PC-3 (cell line): ENCODE measurements around the gene KRT8. TPM values are rescaled to one million over a fixed set of nuclear protein-coding genes. Genes with fewer than 3 reads are reported as not detected.

Experiments
- ATAC-seq: fragments of 200-7000 bp; cut with Tn5 transposase; 2 replicates; pipeline ENCODE4 v1.9.1; 2020; ENCODE audit warnings: mild to moderate bottlenecking, moderate library complexity
- BruUV-seq: library from RNA; stranded (reverse); fragments of 400-500 nt; replicated peaks from 2 replicates; lab custom pipeline; 2021; lab: Mats Ljungman, UMichigan
- CTCF ChIA-PET: fragments of 300-600 bp; sonication (Branson Sonifier 250); formaldehyde crosslinking; loops from one replicate; lab custom pipeline; 2022; ENCODE audit warnings: antibody characterized with exemption; lab: Charles Lee
- POLR2A ChIA-PET: fragments of 300-600 bp; sonication (Branson Sonifier 250); formaldehyde crosslinking; loops from one replicate; lab custom pipeline; 2022; ENCODE audit warnings: antibody characterized with exemption; ENCODE audit not compliant: unreplicated experiment; lab: Charles Lee
- DNase-seq: peaks from one replicate; pipeline ENCODE4 v3.0.0-alpha.2; 2015
- H2AFZ ChIP-seq: fragments of 300-600 bp; sonication (generic); 2 replicates; pipeline ENCODE4 v1.6.0; 2016; ENCODE audit warnings: antibody characterized with exemption, low read length
- H3F3A ChIP-seq: fragments of 300-600 bp; sonication (generic); one replicate; pipeline ENCODE4 v1.6.0; 2017; ENCODE audit warnings: antibody characterized with exemption, low read length, control low read depth, mild to moderate bottlenecking; ENCODE audit not compliant: unreplicated experiment
- H3K27ac ChIP-seq: fragments of 300-600 bp; sonication (generic); 2 replicates; pipeline ENCODE4 v1.5.1; 2016; ENCODE audit warnings: mild to moderate bottlenecking, low read length
- H3K27me3 ChIP-seq: fragments of 300-600 bp; sonication (generic); 2 replicates; pipeline ENCODE4 v1.6.1; 2016; ENCODE audit warnings: low read length, mixed read lengths
- H3K36me3 ChIP-seq: fragments of 300-600 bp; sonication (generic); 2 replicates; pipeline ENCODE4 v1.6.1; 2016; ENCODE audit warnings: low read depth, mixed run types, low read length, mixed read lengths
- H3K4me1 ChIP-seq: fragments of 300-600 bp; sonication (generic); 2 replicates; pipeline ENCODE4 v1.5.1; 2016; ENCODE audit warnings: low read length; ENCODE audit not compliant: insufficient read depth
- H3K4me2 ChIP-seq: fragments of 300-600 bp; sonication (generic); 2 replicates; pipeline ENCODE4 v1.6.0; 2016; ENCODE audit warnings: low read length
- H3K4me3 ChIP-seq: fragments of 300-600 bp; sonication (generic); 2 replicates; pipeline ENCODE4 v1.5.1; 2016; ENCODE audit warnings: mild to moderate bottlenecking, low read length, mixed read lengths
- H3K79me2 ChIP-seq: fragments of 300-600 bp; sonication (generic); 2 replicates; pipeline ENCODE4 v1.6.1; 2017; ENCODE audit warnings: low read length, mixed read lengths
- H3K9ac ChIP-seq: fragments of 300-600 bp; sonication (generic); 2 replicates; pipeline ENCODE4 v1.6.0; 2016; ENCODE audit warnings: mild to moderate bottlenecking, low read length
- H3K9me2 ChIP-seq: fragments of 300-600 bp; sonication (generic); replicated peaks from 2 replicates; pipeline ENCODE4 v1.6.1; 2016; ENCODE audit warnings: mixed run types, low read length, mixed read lengths
- H3K9me3 ChIP-seq: fragments of 300-600 bp; sonication (generic); 2 replicates; pipeline ENCODE4 v1.6.1; 2016; ENCODE audit warnings: low read length, mixed read lengths
- H4K20me1 ChIP-seq: fragments of 300-600 bp; sonication (generic); 2 replicates; pipeline ENCODE4 v1.6.1; 2016; ENCODE audit warnings: low read length, mixed read lengths
- CTCF ChIP-seq: fragments of 300-600 bp; sonication (generic); conservative IDR thresholded peaks from 2 replicates; pipeline ENCODE4 v1.5.1; 2017; ENCODE audit warnings: antibody characterized with exemption, low read depth, mild to moderate bottlenecking, low read length
- EZH2 ChIP-seq: fragments of 300-600 bp; sonication (generic); IDR thresholded peaks from one replicate; pipeline ENCODE4 v1.6.1; 2017; ENCODE audit warnings: antibody characterized with exemption, mild to moderate bottlenecking, low read length; ENCODE audit not compliant: unreplicated experiment
- EZH2phosphoT487 ChIP-seq: fragments of 300-600 bp; sonication (generic); IDR thresholded peaks from 2 replicates; pipeline ENCODE4 v1.6.1; 2018; ENCODE audit warnings: mild to moderate bottlenecking, antibody characterized with exemption, low read length, borderline replicate concordance
- intact Hi-C: fragments of 100-400 bp; cut with micrococcal nuclease; formaldehyde crosslinking; loops from 2 replicates; pipeline ENCODE4 v1.9.0; 2023
- total RNA-seq: library from RNA; depleted of rRNA; stranded (reverse); fragments of >200 nt; gene quantifications from 2 replicates; pipeline ENCODE4 v1.2.3, GENCODE V29; 2014

Gene KRT8
- total RNA-seq, 1 experiment from 2014 or later = 719 TPM

GRCh38 chr12:52849511-52849910 is 55.4 kb downstream of the KRT8 start:
- Histone ChIP-seq H3F3A (no peaks in the 10 kb centered on the region), H3K79me2 (no peaks in the 10 kb centered on the region), H2AFZ (no peak overlapping the region), H3K9me2 (no peaks in the 10 kb centered on the region), H3K9ac (no peak overlapping the region), H3K4me2 (no peak overlapping the region), H3K27ac (no peak overlapping the region), H3K9me3 (no peaks in the 10 kb centered on the region), H3K4me1 (peaks cover 15% of the 10 kb centered on the region), H4K20me1 (no peaks in the 10 kb centered on the region), H3K36me3 (no peaks in the 10 kb centered on the region), H3K27me3 (no peaks in the 10 kb centered on the region), H3K4me3 (no peak overlapping the region)
- ATAC-seq = no peak
- TF ChIP-seq CTCF (no peak), EZH2phosphoT487 (no peak), EZH2 (no peak)
- BruUV-seq = no TSS peak
- intact Hi-C loops = no loop called here
- no peak for DNase-seq
- ChIA-PET POLR2A (no interaction called here), CTCF (no interaction called here)

- H3K9me3 ChIP-seq = no peaks in the 10 kb centered on the region
- no peaks in the 10 kb centered on the region for H3F3A ChIP-seq
- no peaks in the 10 kb centered on the region for H3K27me3 ChIP-seq
- H2AFZ ChIP-seq = peak within 1 kb of the TSS; percentile 2; the same call in 1 of the 2 replicates
- BruUV-seq = no TSS peak
- H3K79me2 ChIP-seq = no peaks in the 10 kb centered on the region
- no peak within 1 kb of the TSS for H3K4me2 ChIP-seq
- DNase-seq = no peak
- H3K4me1 ChIP-seq = peaks cover 15% of the 10 kb centered on the region
- H3K4me3 ChIP-seq = no peak within 1 kb of the TSS
- peak within 1 kb of the TSS; percentile 11; the same call in 1 of the 2 replicates for H3K9ac ChIP-seq
- H3K9me2 ChIP-seq = no peaks in the 10 kb centered on the region
- POLR2A ChIA-PET = no interaction called here
- no peaks in the 10 kb centered on the region for H4K20me1 ChIP-seq
- H3K27ac ChIP-seq = peak within 1 kb of the TSS; percentile 75
- ATAC-seq = no peak
- CTCF ChIA-PET = no interaction called here
- TF ChIP-seq EZH2 = no peak
- TF ChIP-seq CTCF = no peak
- TF ChIP-seq EZH2phosphoT487 = no peak
- H3K36me3 ChIP-seq = no peaks in the 10 kb centered on the region
- intact Hi-C loops = no loop called here
Measured at GRCh38 chr12:52848661-52849255, 56.1 kb downstream of the KRT8 start, which contains the start of gene KRT78. Gene KRT78 (minus strand): TSS chr12:52848994. CDS start chr12:52848930, 64 bp downstream.

- peaks cover 15% of the 10 kb centered on the region for H3K4me1 ChIP-seq
- TF ChIP-seq EZH2 = no peak
- no peak for TF ChIP-seq CTCF
- no peak for TF ChIP-seq EZH2phosphoT487
- peak overlapping the region; percentile 75 for H3K27ac ChIP-seq
- H3F3A ChIP-seq = no peaks in the 10 kb centered on the region
- H3K9ac ChIP-seq = peak overlapping the region; percentile 11
- intact Hi-C loops = no loop called here
- ATAC-seq = no peak
- H3K9me2 ChIP-seq = no peaks in the 10 kb centered on the region
- H3K9me3 ChIP-seq = no peaks in the 10 kb centered on the region
- no TSS peak for BruUV-seq
- no peaks in the 10 kb centered on the region for H3K27me3 ChIP-seq
- no peak overlapping the region for H3K4me3 ChIP-seq
- H3K79me2 ChIP-seq = no peaks in the 10 kb centered on the region
- no peaks in the 10 kb centered on the region for H4K20me1 ChIP-seq
- H3K4me2 ChIP-seq = no peak overlapping the region
- ChIA-PET CTCF (no interaction called here), POLR2A (no interaction called here)
- H2AFZ ChIP-seq = peak overlapping the region; percentile 2; the same call in 1 of the 2 replicates
- peak; percentile 79 for DNase-seq
- no peaks in the 10 kb centered on the region for H3K36me3 ChIP-seq
Measured at GRCh38 chr12:52847335-52848102, 57.4 kb downstream of the KRT8 start.
